ENCODE measurements around the gene MSLN. TPM values are rescaled to one million over a fixed set of nuclear protein-coding genes. Genes with fewer than 3 reads are reported as not detected.

The MSLN gene
- total RNA-seq, 1 donor from 2014 or later: not detected

- no peaks in the 10 kb centered on the region for H3K9me3 Mint-ChIP-seq
- no peak for DNase-seq
- intact Hi-C loops (cut with micrococcal nuclease): no loop called here
- peaks cover 10% of the 10 kb centered on the region for H3K27me3 Mint-ChIP-seq
- no peak for ATAC-seq (ENCODE audit: low read depth)
- no peaks in the 10 kb centered on the region for H3K36me3 Mint-ChIP-seq (ENCODE audit: low read depth)
- H3K4me1 Mint-ChIP-seq: no peaks in the 10 kb centered on the region
- CTCF ChIA-PET: no interaction called here
- H3K4me3 Mint-ChIP-seq: no peak overlapping the region
- H3K27ac Mint-ChIP-seq: no peak overlapping the region
- TF ChIP-seq, protein P1, sequence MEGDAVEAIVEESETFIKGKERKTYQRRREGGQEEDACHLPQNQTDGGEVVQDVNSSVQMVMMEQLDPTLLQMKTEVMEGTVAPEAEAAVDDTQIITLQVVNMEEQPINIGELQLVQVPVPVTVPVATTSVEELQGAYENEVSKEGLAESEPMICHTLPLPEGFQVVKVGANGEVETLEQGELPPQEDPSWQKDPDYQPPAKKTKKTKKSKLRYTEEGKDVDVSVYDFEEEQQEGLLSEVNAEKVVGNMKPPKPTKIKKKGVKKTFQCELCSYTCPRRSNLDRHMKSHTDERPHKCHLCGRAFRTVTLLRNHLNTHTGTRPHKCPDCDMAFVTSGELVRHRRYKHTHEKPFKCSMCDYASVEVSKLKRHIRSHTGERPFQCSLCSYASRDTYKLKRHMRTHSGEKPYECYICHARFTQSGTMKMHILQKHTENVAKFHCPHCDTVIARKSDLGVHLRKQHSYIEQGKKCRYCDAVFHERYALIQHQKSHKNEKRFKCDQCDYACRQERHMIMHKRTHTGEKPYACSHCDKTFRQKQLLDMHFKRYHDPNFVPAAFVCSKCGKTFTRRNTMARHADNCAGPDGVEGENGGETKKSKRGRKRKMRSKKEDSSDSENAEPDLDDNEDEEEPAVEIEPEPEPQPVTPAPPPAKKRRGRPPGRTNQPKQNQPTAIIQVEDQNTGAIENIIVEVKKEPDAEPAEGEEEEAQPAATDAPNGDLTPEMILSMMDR (IDR thresholded peaks at IDR 0.05): no peak
- POLR2A ChIA-PET: no interaction called here
Observed at GRCh38 chr16:776824-777223, 16.3 kb downstream of the MSLN start.

DNA sequence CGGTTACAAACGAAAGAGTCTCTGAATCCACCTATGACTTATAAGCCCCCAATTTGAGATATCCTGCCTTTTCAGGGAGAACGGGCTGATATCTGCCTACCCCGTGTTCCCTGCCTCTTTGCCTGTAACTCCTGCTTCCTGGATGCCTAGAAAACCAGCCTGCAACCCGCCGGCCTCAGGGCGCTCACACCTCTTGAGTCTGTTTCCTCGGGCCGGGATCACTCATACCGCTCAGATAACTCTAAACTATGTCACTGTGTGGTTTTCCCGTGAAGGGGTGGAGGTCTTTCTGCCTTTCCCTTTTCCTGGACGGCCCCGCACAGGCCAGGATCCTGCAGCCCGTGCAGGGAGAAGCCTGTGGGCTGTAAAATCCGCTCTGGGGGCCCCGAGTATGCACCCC is 17.3 kb downstream of the MSLN start:
- intact Hi-C loops (cut with micrococcal nuclease): no loop called here
- ATAC-seq (ENCODE audit: low read depth): no peak
- H3K4me3 Mint-ChIP-seq: no peak overlapping the region
- peaks cover 10% of the 10 kb centered on the region for H3K27me3 Mint-ChIP-seq
- no peaks in the 10 kb centered on the region for H3K9me3 Mint-ChIP-seq
- no peak overlapping the region for H3K27ac Mint-ChIP-seq
- CTCF ChIA-PET: no interaction called here
- POLR2A ChIA-PET: no interaction called here
- TF ChIP-seq, protein P1 (IDR thresholded peaks at IDR 0.05): no peak
- no peaks in the 10 kb centered on the region for H3K4me1 Mint-ChIP-seq
- no peak for DNase-seq
- no peaks in the 10 kb centered on the region for H3K36me3 Mint-ChIP-seq (ENCODE audit: low read depth)

DNA sequence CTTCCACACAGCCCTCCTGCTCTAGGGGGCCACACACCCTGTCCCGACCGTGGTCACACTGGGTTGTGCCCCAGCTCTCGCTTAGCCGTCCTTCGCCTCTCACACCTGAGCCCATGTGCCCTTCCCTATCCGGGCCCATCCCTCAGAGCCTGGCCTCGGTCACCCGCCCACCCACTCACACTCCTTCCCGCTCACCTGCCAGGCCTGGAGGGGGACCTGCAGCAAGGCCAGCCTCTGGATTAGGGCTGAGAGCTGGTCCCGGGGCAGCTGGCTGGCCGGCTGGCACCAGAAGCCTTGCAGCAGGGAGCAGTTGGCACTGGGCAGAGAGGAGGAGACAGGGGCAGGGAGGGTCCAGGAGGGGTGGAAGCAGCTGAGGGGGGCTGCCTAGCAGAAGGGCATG is 17.9 kb downstream of the MSLN start:
- no peaks in the 10 kb centered on the region for H3K9me3 Mint-ChIP-seq
- CTCF ChIA-PET: no interaction called here
- no peak overlapping the region for H3K27ac Mint-ChIP-seq
- POLR2A ChIA-PET: no interaction called here
- no peaks in the 10 kb centered on the region for H3K36me3 Mint-ChIP-seq (ENCODE audit: low read depth)
- ATAC-seq (ENCODE audit: low read depth): no peak
- TF ChIP-seq, protein P1 (IDR thresholded peaks at IDR 0.05): no peak
- no peaks in the 10 kb centered on the region for H3K4me1 Mint-ChIP-seq
- H3K4me3 Mint-ChIP-seq: no peak overlapping the region
- intact Hi-C loops (cut with micrococcal nuclease): no loop called here
- no peak for DNase-seq
- H3K27me3 Mint-ChIP-seq: peaks cover 10% of the 10 kb centered on the region

- Mint-ChIP-seq H3K4me3 (no peak overlapping the region), H3K27ac (no peak overlapping the region), H3K9me3 (no peaks in the 10 kb centered on the region), H3K4me1 (no peaks in the 10 kb centered on the region), H3K36me3 (ENCODE audit: low read depth) (no peaks in the 10 kb centered on the region), H3K27me3 (peaks cover 10% of the 10 kb centered on the region)
- no peak for ATAC-seq (ENCODE audit: low read depth)
- ChIA-PET POLR2A (interaction anchor here (0.5 kb wide), 1 partner anchor 480 kb away, joined by 4 read pairs; no protein-coding TSS in a partner anchor), CTCF (no interaction called here)
- DNase-seq: no peak
- intact Hi-C loops (cut with micrococcal nuclease): no loop called here
- TF ChIP-seq, protein P1 (IDR thresholded peaks at IDR 0.05): no peak
Observed at GRCh38 chr16:778909-779527, 18.5 kb downstream of the MSLN start.

DNA sequence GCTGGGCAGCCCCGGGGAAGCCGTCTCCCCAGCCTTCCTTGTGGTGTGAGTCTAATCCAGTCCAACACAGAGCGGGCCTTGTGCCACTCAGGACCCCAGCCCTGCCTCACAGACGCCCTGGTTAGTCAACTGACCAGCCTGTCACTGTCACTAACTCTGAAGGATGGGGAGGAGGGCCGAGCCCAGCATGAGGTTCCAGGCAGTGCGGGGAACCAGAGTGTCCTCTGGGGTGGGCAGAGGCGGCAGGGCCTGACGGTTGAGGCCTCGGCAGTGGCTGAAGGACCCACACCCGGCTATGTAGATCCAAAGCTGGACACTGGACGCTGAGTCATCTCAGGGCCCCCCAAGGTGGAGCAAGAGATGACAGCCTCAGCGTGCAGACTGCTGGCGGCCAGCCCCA is 19.0 kb downstream of the MSLN start:
- ATAC-seq (ENCODE audit: low read depth) (no peak), DNase-seq (no peak)
- intact Hi-C loops (cut with micrococcal nuclease): no loop called here
- CTCF ChIA-PET: no interaction called here
- H3K27me3 Mint-ChIP-seq: peaks cover 10% of the 10 kb centered on the region
- no peaks in the 10 kb centered on the region for H3K4me1 Mint-ChIP-seq
- no peak overlapping the region for H3K4me3 Mint-ChIP-seq
- H3K36me3 Mint-ChIP-seq (ENCODE audit: low read depth): no peaks in the 10 kb centered on the region
- POLR2A ChIA-PET: interaction anchor here (0.5 kb wide), 1 partner anchor 479 kb away, joined by 4 read pairs; no protein-coding TSS in a partner anchor
- H3K27ac Mint-ChIP-seq: no peak overlapping the region
- TF ChIP-seq, protein P1 (IDR thresholded peaks at IDR 0.05): no peak
- H3K9me3 Mint-ChIP-seq: no peaks in the 10 kb centered on the region

Data from activated B cell treated with CpG ODN at 0.5 μM for 24 hours (primary cell).